Lung microvascular endothelial cell (primary cell): ENCODE data around the gene USP15. TPM values are rescaled to one million over a fixed set of nuclear protein-coding genes. Genes with fewer than 3 reads are reported as not detected.
A peak's percentile ranks its signal among the peaks of the same experiment; 100 is the strongest.
"Not testable (repeated sequence)": the region's sequence is repeated elsewhere in the genome, so short reads cannot be mapped to it uniquely, and the experiment has no call there.

Experiments
- DNase-seq, 2 donors: peaks; one replicate each; pipeline versions ENCODE4 v3.0.0 to v3.0.0-alpha.2; 2010; ENCODE audit warnings: low read depth in 2 of 2
- total RNA-seq: library from RNA; depleted of rRNA; stranded (reverse); fragments of >200 nt; gene quantifications from 2 replicates; pipeline ENCODE4 v1.2.1, GENCODE V29; 2014

Gene USP15
- total RNA-seq, 1 donor from 2014 or later, result 45.4 TPM

DNA sequence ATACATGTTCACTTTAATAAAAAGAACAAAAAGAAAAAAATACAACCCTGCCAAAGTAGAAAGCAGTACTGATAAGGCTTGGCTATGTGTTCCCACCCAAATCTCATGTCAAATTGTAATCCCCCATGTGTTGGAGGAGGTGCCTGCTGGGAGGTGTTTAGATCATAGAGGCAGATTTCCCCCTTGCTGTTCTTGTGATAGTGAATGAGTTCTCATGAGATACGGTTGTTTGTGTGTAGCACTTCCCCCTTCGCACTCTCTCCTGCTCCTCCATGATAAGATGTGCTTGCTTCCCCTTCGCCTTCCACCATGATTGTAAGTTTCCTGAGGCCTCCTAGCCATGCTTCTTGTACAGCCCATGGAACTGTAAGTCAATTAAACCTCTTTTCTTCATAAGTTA is 59.9 kb downstream of the USP15 start:
- no peak for DNase-seq

DNA sequence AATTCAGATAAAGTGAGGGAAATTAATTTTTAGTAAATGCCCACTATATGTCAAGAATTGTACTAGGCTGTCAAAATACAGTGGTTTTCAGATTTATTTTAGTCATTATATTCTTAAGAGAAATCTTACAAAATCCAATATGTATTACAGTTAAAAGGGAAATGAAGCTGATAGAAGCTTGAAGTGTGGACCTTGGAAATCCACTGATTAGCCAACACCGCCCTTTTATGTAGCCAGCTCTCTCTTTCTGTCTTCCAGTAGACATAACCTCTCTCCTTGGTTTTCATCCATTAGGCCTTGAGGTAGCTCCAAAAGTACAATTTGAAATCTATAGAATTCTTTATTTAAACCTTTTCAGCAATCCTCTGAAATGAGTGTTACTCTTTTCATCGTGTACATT is 63.2 kb downstream of the USP15 start:
- DNase-seq, result no peak

DNA sequence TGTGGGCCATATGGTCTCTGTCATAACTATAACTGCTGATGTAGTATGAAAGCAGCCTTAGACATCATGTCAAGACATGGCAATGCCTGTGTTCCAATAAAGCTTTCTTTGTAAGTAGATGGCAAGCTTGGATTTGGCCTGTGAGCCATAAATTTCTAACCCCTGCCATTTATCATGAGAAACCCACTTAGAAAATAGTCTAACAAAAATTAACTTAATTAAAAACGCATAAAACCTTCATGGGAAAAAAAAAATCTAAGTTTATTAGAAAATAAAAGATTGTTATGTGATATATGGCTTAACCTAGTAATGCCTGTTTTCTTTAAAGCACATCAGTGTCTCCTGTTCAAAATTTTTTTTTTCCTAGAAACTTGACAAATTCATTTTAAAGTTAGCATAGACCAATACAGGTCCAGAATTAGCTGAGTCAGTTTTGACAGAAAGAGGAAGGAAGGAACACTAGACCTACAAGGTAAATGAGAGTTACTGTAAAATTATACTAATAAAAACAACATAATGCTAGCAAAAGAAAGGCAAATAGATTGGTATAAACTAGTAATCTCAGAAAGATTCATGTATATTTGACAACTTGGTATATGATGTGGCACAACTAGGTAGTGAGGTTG is 68.2 kb downstream of the USP15 start:
- DNase-seq, result no peak

DNA sequence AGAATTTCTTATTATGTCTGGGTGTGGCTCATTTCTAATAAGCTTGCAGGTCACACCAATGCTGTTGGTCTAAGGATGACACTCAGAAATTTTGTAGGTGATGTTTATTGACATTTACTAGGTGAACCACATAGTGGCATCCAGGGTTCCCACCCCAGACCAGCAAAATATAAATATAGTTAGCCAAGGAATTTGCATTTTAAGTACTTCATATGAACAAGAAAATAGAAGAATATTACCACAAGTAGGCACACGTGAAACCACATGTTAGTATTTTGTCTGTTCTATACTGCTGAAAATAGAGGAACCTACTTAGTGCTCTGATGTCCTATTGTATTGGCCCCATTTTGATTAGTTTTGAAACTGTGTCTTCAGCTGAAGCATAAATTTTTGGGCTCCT is 71.1 kb downstream of the USP15 start:
- DNase-seq, result no peak

- DNase-seq, result peak in 1 of 2 donors; percentile 13
Observed at GRCh38 chr12:62332598-62332997, 72.4 kb downstream of the USP15 start.

DNA sequence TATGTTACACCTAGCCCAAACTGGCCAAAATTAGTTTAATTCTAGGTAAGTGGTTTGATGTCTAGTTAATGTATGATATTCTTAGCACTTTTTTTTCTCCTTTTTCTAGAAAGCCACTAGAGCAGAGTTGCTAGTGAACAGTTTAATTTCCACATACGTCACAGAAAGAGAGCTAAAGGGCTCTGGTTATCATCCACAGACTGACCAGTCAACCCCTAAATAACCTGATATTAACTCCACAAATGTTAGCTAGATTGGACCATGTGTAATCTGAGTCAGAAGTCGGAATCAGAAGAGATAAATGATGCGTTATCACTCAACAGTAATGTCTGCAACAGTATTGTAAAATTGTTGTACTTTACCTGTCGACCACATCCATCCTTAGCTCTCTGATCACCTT is 74.9 kb downstream of the USP15 start:
- no peak for DNase-seq

- DNase-seq, result no peak
Observed at GRCh38 chr12:62335796-62336195, 75.6 kb downstream of the USP15 start.

DNA sequence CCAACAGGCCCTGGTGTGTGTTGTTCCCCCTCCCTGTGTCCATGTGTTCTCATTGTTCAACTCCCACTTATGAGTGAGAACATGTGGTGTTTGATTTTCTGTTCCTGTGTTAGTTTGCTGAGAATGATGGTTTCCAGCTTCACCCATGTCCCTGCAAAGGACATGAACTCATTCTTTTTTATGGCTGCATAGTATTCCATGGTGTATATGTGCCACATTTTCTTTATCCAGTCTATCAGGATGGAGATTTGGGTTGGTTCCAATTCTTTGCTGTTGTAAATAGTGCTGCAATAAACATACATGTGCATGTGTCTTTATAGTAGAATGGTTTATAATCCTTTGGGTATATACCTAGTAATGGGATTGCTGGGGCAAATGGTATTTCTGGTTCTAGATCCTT is 77.4 kb downstream of the USP15 start:
- not testable (repeated sequence) for DNase-seq

DNA sequence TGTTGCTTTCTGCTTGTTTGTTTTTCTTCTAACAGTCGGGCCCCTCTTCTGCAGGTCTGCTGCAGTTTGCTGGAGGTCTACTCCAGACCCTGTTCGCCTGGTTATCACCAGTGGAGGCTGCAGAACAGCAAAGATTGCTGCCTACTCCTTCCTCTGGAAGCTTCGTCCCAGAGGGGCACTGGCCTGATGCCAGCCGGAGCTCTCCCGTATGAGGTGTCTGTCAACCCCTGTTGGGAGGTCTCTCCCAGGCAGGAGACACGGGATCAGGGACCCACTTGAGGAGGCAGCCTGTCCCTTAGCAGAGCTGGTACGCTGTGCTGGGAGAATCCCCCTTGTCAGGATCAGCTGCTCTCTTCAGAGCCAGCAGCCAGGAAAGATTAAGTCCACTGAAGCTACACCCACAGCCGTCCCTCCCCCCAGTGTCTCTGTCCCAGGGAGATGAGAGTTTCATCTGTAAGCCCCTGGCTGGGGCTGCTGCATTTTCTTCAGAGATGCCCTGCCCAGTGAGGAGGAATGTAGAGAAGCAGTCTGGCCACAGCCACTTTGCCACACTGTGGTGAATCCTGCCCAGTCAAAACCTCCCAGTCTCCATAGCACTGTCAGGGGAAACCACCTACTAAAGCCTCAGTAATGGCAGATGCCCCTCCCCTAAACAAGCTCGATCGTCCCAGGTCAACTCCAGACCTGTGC is 82.6 kb downstream of the USP15 start:
- DNase-seq, result not testable (repeated sequence)

DNA sequence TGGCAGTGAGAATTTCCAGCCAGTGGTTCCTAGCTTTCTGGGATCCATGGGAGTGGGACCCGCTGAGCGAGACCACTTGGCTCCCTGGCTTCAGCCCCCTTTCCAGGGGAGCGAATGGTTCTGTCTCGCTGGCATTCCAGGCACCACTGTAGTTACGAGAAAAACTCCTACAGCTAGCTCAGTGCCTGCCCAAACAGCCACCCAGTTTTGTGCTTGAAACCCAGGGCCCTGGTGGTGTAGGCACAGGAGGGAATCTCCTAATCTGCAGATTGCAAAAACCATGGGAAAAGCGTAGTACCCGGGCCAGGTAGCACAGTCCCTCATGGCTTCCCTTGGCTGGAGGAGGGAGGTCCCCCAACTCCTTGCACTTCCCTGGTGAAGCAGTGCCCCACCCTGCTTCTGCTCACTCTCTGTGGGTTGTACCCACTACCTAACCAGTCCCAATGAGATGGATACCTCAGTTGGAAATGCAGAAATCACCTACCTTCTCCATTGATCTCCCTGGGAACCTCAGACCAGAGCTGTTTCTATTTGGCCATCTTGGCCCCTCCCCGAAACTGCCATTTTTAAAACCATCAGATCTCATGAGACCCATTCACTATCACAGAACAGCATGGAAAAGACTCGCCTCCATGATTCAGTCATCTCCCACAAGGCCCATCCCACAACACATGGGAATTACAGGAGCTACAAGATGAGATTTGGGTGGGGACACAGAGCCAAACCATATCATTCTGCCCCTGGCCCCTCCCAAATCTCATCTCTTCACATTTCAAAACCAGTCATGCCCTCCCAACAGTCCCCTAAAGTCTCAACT is 83.3 kb downstream of the USP15 start:
- not testable (repeated sequence) for DNase-seq

DNA sequence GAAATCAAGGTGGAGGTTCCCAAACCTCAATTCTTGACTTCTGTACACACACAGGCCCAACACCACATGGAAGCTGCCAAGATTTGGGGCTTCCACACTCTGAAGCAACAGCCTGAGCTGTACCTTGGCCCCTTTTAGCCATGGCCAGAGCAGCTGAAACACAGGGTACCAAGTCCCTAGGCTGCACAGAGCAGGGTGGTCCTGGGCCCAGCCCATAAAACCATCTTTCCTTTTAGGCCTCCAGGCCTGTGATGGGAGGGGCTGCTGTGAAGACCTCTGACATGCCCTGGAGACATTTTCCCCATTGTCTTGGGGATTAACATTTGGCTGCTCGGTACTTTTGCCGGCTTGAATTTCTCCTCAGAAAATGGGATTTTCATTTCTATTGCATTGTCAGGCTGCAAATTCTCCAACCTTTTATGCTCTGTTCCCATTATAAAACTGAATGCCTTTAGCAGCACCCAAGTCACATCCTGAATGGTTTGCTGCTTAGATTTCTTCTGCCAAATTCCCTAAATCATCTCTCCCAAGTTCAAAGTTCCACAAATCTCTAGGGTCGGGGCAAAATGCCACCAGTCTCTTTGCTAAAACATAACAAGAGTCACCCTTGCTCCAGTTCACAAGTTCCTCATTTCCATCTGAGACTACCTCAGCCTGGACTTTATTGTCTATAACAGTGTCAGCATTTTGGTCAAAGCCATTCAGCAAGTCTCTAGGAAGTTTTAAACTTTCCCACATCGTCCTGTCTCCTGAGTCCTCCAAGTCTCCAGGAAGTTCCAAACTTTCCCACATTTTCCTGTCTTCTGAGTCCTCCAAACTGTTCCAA is 84.7 kb downstream of the USP15 start:
- DNase-seq, result not testable (repeated sequence)

GRCh38 chr12:62345667-62346066 is 85.5 kb downstream of the USP15 start:
- DNase-seq, result no peak

DNA sequence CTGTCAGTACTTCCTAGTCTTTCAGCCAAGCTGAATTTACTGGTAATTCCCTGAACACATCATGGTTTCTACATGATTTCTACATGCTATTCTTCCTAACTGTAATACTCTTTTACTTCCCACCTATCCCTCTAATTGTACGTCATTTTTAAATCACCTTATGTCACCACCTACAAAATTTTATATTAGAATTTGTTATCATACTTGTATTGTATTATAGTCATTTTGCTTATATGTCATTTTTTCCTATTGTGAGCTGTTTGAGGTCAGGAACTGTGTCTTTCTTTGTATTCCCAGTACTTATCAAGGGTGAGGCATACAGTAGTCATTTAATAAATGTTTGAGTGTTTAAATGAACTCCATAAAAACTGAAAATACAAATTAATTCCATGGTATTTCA is 86.6 kb downstream of the USP15 start:
- DNase-seq, result peak in 1 of 2 donors; percentile 66

GRCh38 chr12:62347922-62348650 is 87.9 kb downstream of the USP15 start:
- no peak for DNase-seq

- DNase-seq, result no peak
Observed at GRCh38 chr12:62350554-62350953, 90.3 kb downstream of the USP15 start.

DNA sequence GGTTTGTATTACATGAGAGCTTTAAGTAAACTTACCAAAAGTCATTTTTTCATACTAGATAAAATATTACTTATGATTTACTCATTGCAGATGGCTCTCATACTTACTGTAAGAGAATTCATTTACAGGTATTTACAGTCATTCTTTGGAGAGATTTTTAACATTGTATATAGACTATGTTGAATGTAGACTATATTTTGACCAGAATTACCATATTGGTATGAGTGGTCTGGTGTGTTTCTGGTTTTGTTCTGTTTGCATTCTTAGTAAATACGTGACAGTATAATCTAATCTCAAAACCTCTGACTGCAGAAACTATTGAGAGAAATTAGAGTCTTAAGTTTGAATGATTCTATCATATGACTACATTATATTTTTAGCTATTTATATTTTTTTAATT is 91.1 kb downstream of the USP15 start:
- no peak for DNase-seq

DNA sequence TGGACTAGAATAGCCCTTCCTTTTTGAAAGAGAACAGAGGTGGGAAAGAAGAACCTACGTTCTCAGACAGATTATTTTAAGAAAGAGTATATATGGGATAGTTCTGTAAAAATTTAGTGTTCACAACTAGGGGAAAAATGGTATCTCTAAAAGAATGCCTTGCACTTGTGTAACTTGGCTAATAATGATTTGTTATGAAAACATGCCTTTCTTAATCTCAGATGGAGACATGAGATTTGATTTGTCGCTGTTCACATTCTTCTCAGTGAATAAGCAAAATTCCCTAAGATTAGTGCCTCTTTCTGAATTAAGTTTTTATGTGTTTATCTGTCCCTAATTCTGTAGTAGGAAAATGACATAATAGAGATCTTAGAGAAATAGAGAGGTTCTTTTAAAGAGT is 100.8 kb downstream of the USP15 start:
- DNase-seq, result no peak

GRCh38 chr12:62363506-62363905 is 103.3 kb downstream of the USP15 start:
- no peak for DNase-seq

DNA sequence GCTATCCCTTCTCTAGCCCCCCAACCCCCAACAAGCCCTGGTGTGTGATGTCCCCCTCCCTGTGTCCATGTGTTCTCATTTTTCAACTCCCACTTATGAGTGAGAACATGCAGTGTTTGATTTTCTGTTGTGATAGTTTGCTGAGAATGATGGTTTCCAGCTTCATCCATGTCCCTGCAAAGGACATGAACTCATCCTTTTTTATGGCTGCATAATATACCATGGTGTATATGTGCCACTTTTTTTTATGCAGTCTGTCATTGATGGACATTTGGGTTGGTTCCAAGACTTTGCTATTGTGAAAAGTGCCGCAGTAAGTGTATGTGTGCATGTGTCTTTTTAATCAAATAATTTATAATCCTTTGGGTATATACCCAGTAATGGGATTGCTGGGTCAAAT is 104.5 kb downstream of the USP15 start:
- not testable (repeated sequence) for DNase-seq

GRCh38 chr12:62365846-62366245 is 105.6 kb downstream of the USP15 start:
- DNase-seq, result not testable (repeated sequence)
